Activated naive CD4-positive, alpha-beta T cell treated with anti-CD3 and anti-CD28 coated beads, Interleukin-2, amount 10 ng/mL, durations not matched to agents 7 days and 5 days (primary cell): ENCODE results near the gene TPH2.

Experiments used
- CTCF ChIA-PET: fragments of 350-600 bp; sonication (Branson Sonifier 250); formaldehyde crosslinking; loops from one replicate; lab custom pipeline; 2021; ENCODE audit warnings: antibody characterized with exemption; lab: Charles Lee
- DNase-seq: peaks from one replicate; pipeline ENCODE4 v3.0.0-alpha.2; 2020
- H3K27ac Mint-ChIP-seq: one replicate; pipeline ENCODE4 v1.8.0; 2021; ENCODE audit warnings: mild to moderate bottlenecking, moderate library complexity, mixed read lengths
- H3K27me3 Mint-ChIP-seq: one replicate; pipeline ENCODE4 v1.8.0; 2021; ENCODE audit warnings: mild to moderate bottlenecking, mixed read lengths
- H3K36me3 Mint-ChIP-seq: one replicate; pipeline ENCODE4 v1.8.0; 2021; ENCODE audit warnings: mixed read lengths
- H3K4me1 Mint-ChIP-seq: one replicate; pipeline ENCODE4 v1.8.0; 2021; ENCODE audit warnings: mixed read lengths
- H3K4me3 Mint-ChIP-seq: one replicate; pipeline ENCODE4 v1.8.0; 2021; ENCODE audit warnings: mild to moderate bottlenecking, moderate library complexity, mixed read lengths
- H3K9me3 Mint-ChIP-seq: one replicate; pipeline ENCODE4 v1.8.0; 2021; ENCODE audit warnings: mixed read lengths

Gene TPH2

GRCh38 chr12:71981149-71981548 lies 42.5 kb downstream of the TPH2 start:
- Mint-ChIP-seq H3K9me3 (no peaks in the 10 kb centered on the region), H3K36me3 (no peaks in the 10 kb centered on the region), H3K27me3 (peaks cover 9% of the 10 kb centered on the region), H3K27ac (no peak overlapping the region), H3K4me3 (no peak overlapping the region), H3K4me1 (no peaks in the 10 kb centered on the region)
- no peak for DNase-seq
- CTCF ChIA-PET, result no interaction called here

DNA sequence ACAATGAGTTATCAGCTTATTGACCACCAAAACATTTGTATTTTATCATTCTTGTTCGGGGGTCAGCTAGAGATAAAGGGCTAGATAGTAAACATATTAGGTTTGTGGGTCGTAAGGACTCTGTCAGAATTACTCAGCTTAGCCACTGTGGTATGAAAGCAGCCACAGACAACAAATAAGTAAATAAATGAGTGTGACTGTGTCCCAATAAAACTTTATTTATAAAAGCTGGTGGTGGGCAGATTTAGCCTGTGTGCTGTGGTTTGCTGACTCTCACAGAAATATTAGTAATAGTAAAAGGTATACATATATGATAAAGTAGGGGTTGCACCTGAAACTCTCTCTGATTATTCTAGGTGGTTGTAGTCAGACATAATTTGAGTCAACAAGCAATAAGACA lies 56.1 kb downstream of the TPH2 start:
- H3K9me3 Mint-ChIP-seq, result no peaks in the 10 kb centered on the region
- CTCF ChIA-PET, result no interaction called here
- H3K27ac Mint-ChIP-seq, result no peak overlapping the region
- no peaks in the 10 kb centered on the region for H3K36me3 Mint-ChIP-seq
- DNase-seq, result no peak
- no peaks in the 10 kb centered on the region for H3K27me3 Mint-ChIP-seq
- no peaks in the 10 kb centered on the region for H3K4me1 Mint-ChIP-seq
- no peak overlapping the region for H3K4me3 Mint-ChIP-seq

DNA sequence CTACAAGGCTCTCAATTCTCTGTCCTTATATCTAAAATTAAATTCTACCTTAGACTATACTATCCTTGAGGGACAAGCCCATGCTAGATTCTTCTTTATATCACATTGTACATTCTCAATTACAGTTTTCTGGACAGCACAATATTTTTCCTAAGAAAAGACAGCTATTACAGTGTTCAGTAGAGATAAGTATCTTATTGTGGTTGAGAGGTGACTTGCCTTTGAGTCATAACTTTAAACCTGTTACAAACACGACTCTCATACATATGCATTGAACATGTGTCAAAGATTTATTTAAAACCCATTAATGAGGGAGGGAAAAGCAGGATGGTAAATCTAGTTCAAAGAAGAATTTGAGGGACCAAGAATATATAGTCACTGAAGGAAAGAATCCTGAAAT lies 61.1 kb downstream of the TPH2 start:
- Mint-ChIP-seq H3K4me1 (no peaks in the 10 kb centered on the region), H3K9me3 (no peaks in the 10 kb centered on the region), H3K36me3 (no peaks in the 10 kb centered on the region), H3K27ac (no peak overlapping the region), H3K4me3 (no peak overlapping the region), H3K27me3 (no peaks in the 10 kb centered on the region)
- no peak for DNase-seq
- CTCF ChIA-PET, result no interaction called here

DNA sequence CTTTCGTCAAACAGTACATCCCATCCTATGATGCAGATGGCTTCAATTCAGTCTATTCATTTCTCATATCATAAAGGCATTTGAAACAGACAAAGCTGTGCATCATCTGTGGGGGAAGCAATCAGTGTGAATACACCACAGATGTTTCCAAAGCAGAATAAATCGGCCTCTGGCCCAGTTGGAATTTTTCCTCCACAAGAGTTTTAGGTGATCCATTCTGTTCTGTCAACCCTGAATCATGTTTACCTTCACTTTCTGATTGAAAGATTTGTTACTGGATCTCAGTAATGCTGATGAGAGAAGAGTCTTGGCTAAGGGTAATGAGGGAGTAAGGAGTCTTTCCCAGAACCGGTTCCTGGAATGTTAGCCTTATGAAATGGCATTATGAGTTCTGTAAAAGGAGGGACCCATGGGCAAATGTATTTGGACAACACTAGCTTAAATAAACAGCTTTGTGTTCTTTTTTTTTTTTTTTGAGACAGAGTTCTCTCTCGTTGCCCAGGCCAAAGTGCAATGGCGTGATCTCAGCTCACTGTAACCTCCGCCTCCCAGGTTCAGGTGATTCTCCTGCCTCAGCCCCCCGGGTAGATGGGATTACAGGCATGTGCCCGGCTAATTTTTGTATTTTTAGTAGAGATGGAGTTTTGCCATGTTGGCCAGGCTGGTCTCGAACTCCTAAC lies 62.5 kb downstream of the TPH2 start:
- Mint-ChIP-seq H3K27me3 (no peaks in the 10 kb centered on the region), H3K9me3 (no peaks in the 10 kb centered on the region), H3K4me1 (no peaks in the 10 kb centered on the region), H3K27ac (no peak overlapping the region), H3K36me3 (no peaks in the 10 kb centered on the region), H3K4me3 (no peak overlapping the region)
- CTCF ChIA-PET, result no interaction called here
- DNase-seq, result no peak

GRCh38 chr12:72006766-72007165 lies 68.1 kb downstream of the TPH2 start:
- Mint-ChIP-seq H3K4me3 (no peak overlapping the region), H3K4me1 (no peaks in the 10 kb centered on the region), H3K27ac (no peak overlapping the region), H3K36me3 (no peaks in the 10 kb centered on the region), H3K27me3 (peaks cover 8% of the 10 kb centered on the region), H3K9me3 (no peaks in the 10 kb centered on the region)
- no peak for DNase-seq
- CTCF ChIA-PET, result no interaction called here

DNA sequence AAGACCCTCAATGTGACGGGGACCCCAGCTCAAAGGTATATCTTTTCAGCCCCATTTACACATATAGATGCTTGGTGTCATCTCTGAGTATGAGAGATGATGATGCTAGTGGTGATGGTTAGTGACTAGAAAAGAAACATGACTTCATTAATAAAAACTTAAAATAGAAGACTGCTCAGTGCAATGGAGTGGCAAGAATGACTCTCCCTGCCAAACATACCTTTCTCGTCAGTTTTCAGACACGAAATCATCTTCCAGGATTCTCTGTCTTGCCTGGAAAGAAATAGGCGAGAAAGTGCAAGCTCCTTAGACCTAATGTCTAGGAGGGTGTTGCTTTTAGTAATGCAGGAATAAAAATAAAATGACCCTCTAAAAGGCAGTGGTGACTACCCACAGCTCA lies 71.7 kb downstream of the TPH2 start:
- H3K27ac Mint-ChIP-seq, result no peak overlapping the region
- no peak for DNase-seq
- no peak overlapping the region for H3K4me3 Mint-ChIP-seq
- H3K4me1 Mint-ChIP-seq, result peaks cover 2% of the 10 kb centered on the region
- H3K36me3 Mint-ChIP-seq, result no peaks in the 10 kb centered on the region
- no peaks in the 10 kb centered on the region for H3K9me3 Mint-ChIP-seq
- peaks cover 8% of the 10 kb centered on the region for H3K27me3 Mint-ChIP-seq
- CTCF ChIA-PET, result no interaction called here

DNA sequence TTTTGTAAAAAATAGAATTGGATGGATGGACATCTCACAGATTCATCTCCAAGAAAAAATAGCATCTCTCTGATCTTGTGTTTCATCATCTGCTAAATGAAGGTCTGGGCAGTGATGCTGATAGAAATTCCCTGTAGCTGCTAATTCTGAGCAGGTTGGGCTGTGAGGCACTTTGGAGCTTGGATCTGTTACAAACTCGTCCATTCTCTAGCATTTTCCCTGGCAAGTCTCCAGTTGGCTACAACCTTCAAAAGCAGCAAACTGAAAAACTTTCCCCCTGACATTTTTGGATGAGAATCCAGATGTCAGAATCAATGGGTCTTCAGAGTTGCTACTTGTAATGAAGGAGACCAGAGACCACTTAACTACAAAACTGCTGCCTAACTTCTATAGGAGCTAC lies 72.7 kb downstream of the TPH2 start:
- no peaks in the 10 kb centered on the region for H3K9me3 Mint-ChIP-seq
- CTCF ChIA-PET, result no interaction called here
- no peak overlapping the region for H3K27ac Mint-ChIP-seq
- no peak overlapping the region for H3K4me3 Mint-ChIP-seq
- H3K27me3 Mint-ChIP-seq, result peaks cover 8% of the 10 kb centered on the region
- peaks cover 2% of the 10 kb centered on the region for H3K4me1 Mint-ChIP-seq
- DNase-seq, result no peak
- H3K36me3 Mint-ChIP-seq, result no peaks in the 10 kb centered on the region

- peaks cover 2% of the 10 kb centered on the region for H3K4me1 Mint-ChIP-seq
- CTCF ChIA-PET, result no interaction called here
- no peaks in the 10 kb centered on the region for H3K36me3 Mint-ChIP-seq
Observed at GRCh38 chr12:72012874-72013273, 74.2 kb downstream of the TPH2 start.

GRCh38 chr12:72015895-72016294 lies 77.2 kb downstream of the TPH2 start:
- Mint-ChIP-seq H3K27me3 (no peaks in the 10 kb centered on the region), H3K4me3 (no peak overlapping the region), H3K4me1 (peaks cover 2% of the 10 kb centered on the region), H3K36me3 (no peaks in the 10 kb centered on the region), H3K27ac (no peak overlapping the region), H3K9me3 (no peaks in the 10 kb centered on the region)
- no peak for DNase-seq
- CTCF ChIA-PET, result interaction anchor here (1.0 to 1.2 kb wide), 2 partner anchors 21 to 236 kb away, joined by 3 to 4 read pairs; no protein-coding TSS in a partner anchor

More at GRCh38 chr12:72012874-72013273, 74.2 kb downstream of the TPH2 start:
- DNase-seq, result no peak
- H3K27me3 Mint-ChIP-seq, result peaks cover 8% of the 10 kb centered on the region
- no peaks in the 10 kb centered on the region for H3K9me3 Mint-ChIP-seq
- H3K27ac Mint-ChIP-seq, result no peak overlapping the region
- H3K4me3 Mint-ChIP-seq, result no peak overlapping the region

- Mint-ChIP-seq H3K9me3 (no peaks in the 10 kb centered on the region), H3K27ac (no peak overlapping the region), H3K27me3 (no peaks in the 10 kb centered on the region), H3K36me3 (no peaks in the 10 kb centered on the region), H3K4me1 (peaks cover 2% of the 10 kb centered on the region), H3K4me3 (no peak overlapping the region)
- CTCF ChIA-PET, result interaction anchor here (0.7 to 1.2 kb wide), 3 partner anchors 14 to 128 kb away, joined by 3 read pairs; no protein-coding TSS in a partner anchor
- peak; percentile 67 for DNase-seq
Observed at GRCh38 chr12:72017054-72017651, 78.5 kb downstream of the TPH2 start.

GRCh38 chr12:72018036-72018435 lies 79.4 kb downstream of the TPH2 start:
- Mint-ChIP-seq H3K27me3 (no peaks in the 10 kb centered on the region), H3K9me3 (no peaks in the 10 kb centered on the region), H3K4me3 (no peak overlapping the region), H3K36me3 (no peaks in the 10 kb centered on the region), H3K27ac (no peak overlapping the region), H3K4me1 (peaks cover 2% of the 10 kb centered on the region)
- DNase-seq, result no peak
- CTCF ChIA-PET, result no interaction called here

DNA sequence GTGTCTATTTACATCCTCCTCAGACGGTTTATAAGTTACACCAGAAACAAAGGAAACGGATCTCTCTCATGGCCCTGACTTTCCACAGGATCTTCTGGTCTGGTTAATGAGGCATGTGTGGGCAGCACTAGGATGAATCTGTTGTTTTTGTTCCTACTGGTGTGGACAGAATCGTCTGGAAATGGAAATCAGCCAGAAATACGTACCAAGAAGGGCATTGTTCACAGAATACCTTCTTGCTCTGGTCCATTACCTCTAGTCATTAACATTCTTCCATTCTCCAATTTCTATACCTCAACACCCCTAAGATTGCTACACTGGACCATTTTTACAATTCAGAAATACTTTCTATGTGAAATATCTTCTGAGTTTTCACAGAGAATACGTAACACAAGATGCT lies 86.0 kb downstream of the TPH2 start:
- Mint-ChIP-seq H3K4me1 (no peaks in the 10 kb centered on the region), H3K9me3 (no peaks in the 10 kb centered on the region), H3K27ac (no peak overlapping the region), H3K4me3 (no peak overlapping the region), H3K36me3 (no peaks in the 10 kb centered on the region), H3K27me3 (no peaks in the 10 kb centered on the region)
- CTCF ChIA-PET, result no interaction called here
- DNase-seq, result no peak

- Mint-ChIP-seq H3K9me3 (no peaks in the 10 kb centered on the region), H3K4me3 (no peak overlapping the region), H3K27ac (no peak overlapping the region), H3K27me3 (no peaks in the 10 kb centered on the region), H3K4me1 (no peaks in the 10 kb centered on the region), H3K36me3 (no peaks in the 10 kb centered on the region)
- CTCF ChIA-PET, result no interaction called here
- DNase-seq, result no peak
Observed at GRCh38 chr12:72025524-72025923, 86.9 kb downstream of the TPH2 start.

DNA sequence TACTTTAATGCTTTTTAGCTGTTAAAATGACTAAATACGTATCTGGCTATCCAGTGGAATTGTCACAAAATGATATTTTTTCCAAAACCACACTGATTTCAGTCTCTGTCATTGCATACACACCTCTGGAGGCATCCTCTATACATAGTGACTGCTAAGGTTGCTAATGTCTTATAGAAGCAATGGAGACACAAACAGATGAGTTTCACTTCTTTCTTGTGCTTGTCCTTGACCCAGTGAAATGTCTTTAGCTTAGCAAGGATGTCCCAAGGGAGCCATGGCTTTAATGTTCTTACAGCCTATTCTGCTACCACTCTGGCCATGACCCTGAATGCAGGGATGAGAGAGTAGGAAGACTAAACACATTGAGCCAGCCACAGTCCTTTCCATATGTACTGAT lies 90.3 kb downstream of the TPH2 start:
- CTCF ChIA-PET, result no interaction called here
- H3K4me3 Mint-ChIP-seq, result no peak overlapping the region
- H3K27me3 Mint-ChIP-seq, result no peaks in the 10 kb centered on the region
- H3K36me3 Mint-ChIP-seq, result no peaks in the 10 kb centered on the region
- H3K9me3 Mint-ChIP-seq, result no peaks in the 10 kb centered on the region
- no peak overlapping the region for H3K27ac Mint-ChIP-seq
- no peaks in the 10 kb centered on the region for H3K4me1 Mint-ChIP-seq
- no peak for DNase-seq

DNA sequence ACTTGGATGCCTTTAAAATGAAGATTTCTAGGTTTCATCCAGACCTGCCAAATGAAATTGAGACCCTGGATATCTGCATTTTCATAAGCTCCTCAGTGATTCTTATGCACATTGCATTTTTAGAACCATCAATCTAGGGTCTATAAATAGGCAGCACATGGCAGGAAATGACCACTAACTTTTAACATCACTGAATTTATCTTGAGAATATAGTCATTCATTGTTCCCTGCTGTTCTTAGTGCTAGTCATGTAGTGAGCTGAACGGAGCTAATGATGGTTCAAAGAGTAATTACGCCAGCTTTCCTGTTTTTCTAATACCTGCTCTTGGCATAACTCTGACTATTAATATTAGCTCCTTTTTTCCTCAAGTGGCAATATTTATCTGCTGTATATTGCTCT lies 91.6 kb downstream of the TPH2 start:
- DNase-seq, result no peak
- Mint-ChIP-seq H3K9me3 (no peaks in the 10 kb centered on the region), H3K27ac (no peak overlapping the region), H3K4me1 (no peaks in the 10 kb centered on the region), H3K36me3 (no peaks in the 10 kb centered on the region), H3K4me3 (no peak overlapping the region), H3K27me3 (no peaks in the 10 kb centered on the region)
- CTCF ChIA-PET, result no interaction called here
